Epithelial cell of proximal tubule (primary cell): ENCODE data around the gene CTSL. TPM values are rescaled to one million over a fixed set of nuclear protein-coding genes. Genes with fewer than 3 reads are reported as not detected.

ENCODE experiments used
- DNase-seq: peaks from one replicate; pipeline ENCODE4 v3.0.0-alpha.2; 2011; ENCODE audit warnings: low read depth
- H3K4me3 ChIP-seq: 2 replicates; pipeline ENCODE4 v1.5.1; 2011; ENCODE audit warnings: low read depth, mild to moderate bottlenecking, low read length
- total RNA-seq: library from RNA; depleted of rRNA; stranded (reverse); fragments of >200 nt; gene quantifications from 2 replicates; pipeline ENCODE4 v1.2.3, GENCODE V29; 2015
- TF ChIP-seq, protein P1 (sequence below): conservative IDR thresholded peaks from 2 replicates; pipeline ENCODE4 v1.5.1; 2012; ENCODE audit warnings: low read depth, mild to moderate bottlenecking, low read length

CTSL gene
- total RNA-seq, 1 donor from 2014 or later, result 80.9 TPM

DNA sequence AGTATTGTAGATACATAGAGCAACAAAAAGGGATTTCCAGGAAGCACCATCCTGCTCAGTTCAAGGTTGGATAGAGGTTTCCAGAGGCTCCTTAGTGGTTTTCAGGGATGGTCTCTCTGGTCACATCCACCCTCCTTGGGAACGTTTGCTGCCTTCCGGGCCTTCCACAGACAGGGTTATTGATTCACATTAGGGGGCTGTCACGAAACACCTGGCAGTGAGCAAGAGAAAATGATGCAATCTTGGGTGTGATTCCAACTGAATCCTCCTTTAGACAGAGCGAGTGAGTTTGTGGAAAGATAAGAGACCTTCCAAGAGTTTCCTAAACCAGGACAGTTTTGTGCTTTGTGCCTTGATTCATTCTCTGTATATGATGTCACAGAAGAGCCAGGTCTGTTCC, 43.8 kb upstream of the CTSL start:
- H3K4me3 ChIP-seq, result no peak overlapping the region
- DNase-seq, result no peak
- TF ChIP-seq, protein P1, sequence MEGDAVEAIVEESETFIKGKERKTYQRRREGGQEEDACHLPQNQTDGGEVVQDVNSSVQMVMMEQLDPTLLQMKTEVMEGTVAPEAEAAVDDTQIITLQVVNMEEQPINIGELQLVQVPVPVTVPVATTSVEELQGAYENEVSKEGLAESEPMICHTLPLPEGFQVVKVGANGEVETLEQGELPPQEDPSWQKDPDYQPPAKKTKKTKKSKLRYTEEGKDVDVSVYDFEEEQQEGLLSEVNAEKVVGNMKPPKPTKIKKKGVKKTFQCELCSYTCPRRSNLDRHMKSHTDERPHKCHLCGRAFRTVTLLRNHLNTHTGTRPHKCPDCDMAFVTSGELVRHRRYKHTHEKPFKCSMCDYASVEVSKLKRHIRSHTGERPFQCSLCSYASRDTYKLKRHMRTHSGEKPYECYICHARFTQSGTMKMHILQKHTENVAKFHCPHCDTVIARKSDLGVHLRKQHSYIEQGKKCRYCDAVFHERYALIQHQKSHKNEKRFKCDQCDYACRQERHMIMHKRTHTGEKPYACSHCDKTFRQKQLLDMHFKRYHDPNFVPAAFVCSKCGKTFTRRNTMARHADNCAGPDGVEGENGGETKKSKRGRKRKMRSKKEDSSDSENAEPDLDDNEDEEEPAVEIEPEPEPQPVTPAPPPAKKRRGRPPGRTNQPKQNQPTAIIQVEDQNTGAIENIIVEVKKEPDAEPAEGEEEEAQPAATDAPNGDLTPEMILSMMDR, result no peak

DNA sequence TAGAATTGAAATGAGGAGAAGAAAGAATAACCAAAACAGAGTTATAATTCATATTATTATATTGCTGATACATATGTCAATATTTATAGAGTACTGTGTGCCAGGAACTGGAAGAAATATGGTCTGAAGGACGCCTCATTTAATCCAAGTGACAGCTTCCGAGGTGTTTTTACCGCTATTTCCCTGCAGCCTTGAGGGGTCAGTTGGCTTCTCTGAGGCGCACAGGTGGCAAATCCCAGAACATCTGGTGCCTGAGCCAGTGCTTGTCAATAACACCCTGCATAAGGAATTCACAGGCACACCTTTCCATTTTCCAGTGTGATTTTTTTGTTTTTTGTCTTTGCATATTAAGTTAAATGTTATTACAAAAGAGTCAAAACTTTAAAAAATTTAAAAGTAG, 43.3 kb upstream of the CTSL start:
- no peak for DNase-seq
- H3K4me3 ChIP-seq, result no peak overlapping the region
- TF ChIP-seq, protein P1, result no peak

DNA sequence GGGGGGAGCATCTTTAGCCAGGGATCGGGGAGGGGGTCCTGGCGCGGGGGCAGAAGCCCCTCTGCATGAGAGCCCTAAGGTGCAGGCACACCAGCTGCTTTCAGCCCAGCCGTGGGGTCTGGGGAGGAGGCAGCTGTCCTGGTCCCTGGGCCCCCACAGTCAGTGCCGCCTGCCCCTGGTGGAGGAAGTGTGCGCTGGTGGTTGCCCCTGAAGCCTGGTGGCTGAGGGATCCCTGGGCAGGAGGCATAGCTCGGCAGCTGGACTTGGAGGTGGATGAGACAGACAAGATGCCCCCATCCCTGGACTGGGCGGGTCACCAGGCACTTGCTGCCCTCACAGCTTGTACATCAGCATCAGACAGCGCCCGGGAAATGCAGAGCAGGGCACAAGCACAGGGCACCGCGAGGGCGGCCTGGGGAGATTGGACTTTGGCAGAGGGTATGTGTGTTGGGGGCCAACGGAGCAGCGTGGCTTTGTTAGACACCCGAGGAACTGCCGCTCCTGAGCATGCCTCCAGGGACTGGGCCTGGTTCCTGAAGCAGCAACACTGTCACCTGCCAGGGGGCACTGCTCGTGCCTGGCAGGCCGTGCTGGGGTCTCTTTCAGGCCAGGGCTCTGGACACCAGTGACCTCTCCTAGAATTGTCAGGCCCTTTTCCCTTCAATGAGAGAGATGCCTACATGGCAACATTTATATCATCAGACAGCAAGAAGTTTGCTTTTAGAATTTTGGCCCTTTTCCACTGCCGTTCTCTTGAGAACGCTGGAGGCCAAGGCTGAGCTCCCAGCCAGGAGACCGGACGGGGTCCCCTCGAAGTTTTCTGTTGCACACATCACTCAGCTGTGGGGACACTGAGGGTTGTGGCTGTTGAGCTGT, 41.9 kb upstream of the CTSL start:
- TF ChIP-seq, protein P1, result no peak
- DNase-seq, result no peak
- H3K4me3 ChIP-seq, result no peak overlapping the region

DNA sequence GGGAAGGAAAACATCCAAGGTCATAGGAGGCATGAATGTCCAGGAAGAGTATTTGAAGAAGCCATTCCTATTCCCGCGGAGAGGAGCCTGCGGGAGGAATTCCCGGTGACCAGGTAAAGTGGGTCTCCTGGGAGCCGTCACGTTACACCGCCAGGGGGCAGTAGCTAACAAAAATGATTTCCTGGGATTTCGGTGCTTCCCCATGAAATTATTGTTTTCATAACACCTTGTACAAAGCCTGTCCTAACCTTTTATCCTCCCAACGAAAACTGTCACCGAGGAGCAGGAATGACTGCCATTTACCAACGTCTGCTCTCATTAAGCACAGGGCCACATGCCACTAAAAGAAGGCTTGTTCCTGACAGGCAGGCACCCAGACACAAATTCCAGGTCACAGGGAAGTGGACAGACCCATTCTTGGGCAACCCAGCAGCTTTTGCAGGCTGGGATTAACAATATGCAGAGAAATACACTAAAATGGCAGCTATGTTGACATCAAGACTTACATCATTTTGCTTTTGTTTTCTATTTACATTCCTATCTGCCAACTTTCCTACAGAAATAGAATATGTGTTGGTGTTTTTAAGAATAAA, 41.2 kb upstream of the CTSL start:
- TF ChIP-seq, protein P1, result peak; percentile 81
- DNase-seq, result no peak
- H3K4me3 ChIP-seq, result no peak overlapping the region

DNA sequence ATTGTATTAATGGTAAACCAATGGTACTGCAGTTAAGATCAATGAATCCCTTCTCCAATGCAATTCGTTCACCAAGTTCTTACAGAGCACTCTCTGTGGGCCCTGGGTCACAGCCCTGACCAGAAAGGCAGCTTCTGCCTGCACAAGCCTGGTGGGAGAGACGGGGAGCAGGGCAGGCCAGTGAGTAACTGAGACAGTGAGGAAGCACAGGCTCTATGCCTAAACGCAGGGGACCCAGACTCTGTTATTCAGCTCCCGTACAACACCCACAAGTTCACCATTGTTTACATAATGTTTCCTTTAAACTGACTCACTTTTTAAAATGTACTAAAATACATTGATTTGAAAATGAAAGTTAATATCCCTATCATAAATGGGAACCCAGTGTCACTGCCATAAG, 40.5 kb upstream of the CTSL start:
- TF ChIP-seq, protein P1, result no peak
- DNase-seq, result no peak
- H3K4me3 ChIP-seq, result no peak overlapping the region

DNA sequence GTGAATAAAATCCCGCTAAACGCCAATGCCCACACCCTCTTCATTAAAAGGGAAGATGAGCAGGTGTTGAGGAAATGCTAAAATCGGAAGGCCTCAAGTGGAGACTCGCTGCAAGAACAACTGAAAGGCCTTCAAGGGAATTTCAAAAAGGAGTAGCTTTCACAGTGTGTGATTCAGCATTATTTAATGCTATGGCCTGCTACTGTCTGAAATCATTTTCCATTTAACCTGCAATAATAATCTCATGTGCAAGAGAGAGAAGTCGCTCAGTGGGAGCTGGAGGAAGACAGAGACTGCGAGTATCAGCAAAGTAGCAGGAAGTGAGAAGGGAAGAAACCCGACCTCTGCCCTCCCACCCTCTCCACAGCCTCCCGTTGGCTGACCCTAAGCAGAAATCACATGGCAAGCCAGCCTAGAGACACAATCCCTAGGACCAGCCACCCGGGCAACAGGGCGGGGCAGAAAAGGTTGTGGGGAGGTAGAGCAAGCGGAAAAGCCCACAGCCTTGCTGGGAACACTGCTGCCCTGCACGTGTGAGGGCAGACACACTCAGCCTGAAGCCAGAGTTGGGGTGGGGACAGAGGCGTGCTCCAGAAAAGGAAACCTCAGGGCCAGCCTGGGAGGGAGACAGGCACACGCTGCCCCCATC, 39.9 kb upstream of the CTSL start:
- DNase-seq, result no peak
- TF ChIP-seq, protein P1, result peak; percentile 9
- H3K4me3 ChIP-seq, result no peak overlapping the region
